Measurements from ENCODE around the gene HOXD9.

The HOXD9 gene

GRCh38 chr2:176110415-176111308 is 11.9 kb upstream of the HOXD9 start:
- no peak for DNase-seq (ENCODE audit: low read depth in 2 of 2, low spot score in 1 of 2)

- no peak for DNase-seq (ENCODE audit: low read depth in 2 of 2, low spot score in 1 of 2)
Observed at GRCh38 chr2:176111309-176111663, 11.2 kb upstream of the HOXD9 start.

GRCh38 chr2:176111846-176112374 is 10.6 kb upstream of the HOXD9 start:
- no peak for DNase-seq (ENCODE audit: low read depth in 2 of 2, low spot score in 1 of 2)

GRCh38 chr2:176112375-176113302 is 9.9 kb upstream of the HOXD9 start:
- no peak for DNase-seq (ENCODE audit: low read depth in 2 of 2, low spot score in 1 of 2)

GRCh38 chr2:176114120-176114929 is 8.2 kb upstream of the HOXD9 start:
- DNase-seq (ENCODE audit: low read depth in 2 of 2, low spot score in 1 of 2) = no peak

GRCh38 chr2:176114930-176115625 is 7.4 kb upstream of the HOXD9 start:
- DNase-seq (ENCODE audit: low read depth in 2 of 2, low spot score in 1 of 2) = no peak

- DNase-seq (ENCODE audit: low read depth in 2 of 2, low spot score in 1 of 2) = no peak
Observed at GRCh38 chr2:176115883-176116813, 6.4 kb upstream of the HOXD9 start, which contains the start of gene HOXD10. Gene HOXD10 (plus strand): TSS chr2:176116778. CDS start chr2:176116834, 56 bp downstream.

- no peak for DNase-seq (ENCODE audit: low read depth in 2 of 2, low spot score in 1 of 2)
Observed at GRCh38 chr2:176117162-176117822, 5.2 kb upstream of the HOXD9 start.

GRCh38 chr2:176117823-176118371 is 4.6 kb upstream of the HOXD9 start:
- no peak for DNase-seq (ENCODE audit: low read depth in 2 of 2, low spot score in 1 of 2)

GRCh38 chr2:176118601-176119339 is 3.7 kb upstream of the HOXD9 start:
- DNase-seq (ENCODE audit: low read depth in 2 of 2, low spot score in 1 of 2) = no peak

- no peak for DNase-seq (ENCODE audit: low read depth in 2 of 2, low spot score in 1 of 2)
Observed at GRCh38 chr2:176120364-176121189, 1.9 kb upstream of the HOXD9 start.

- DNase-seq (ENCODE audit: low read depth in 2 of 2, low spot score in 1 of 2) = no peak
Observed at GRCh38 chr2:176121190-176122051, 1.1 kb upstream of the HOXD9 start.

- DNase-seq (ENCODE audit: low read depth in 2 of 2, low spot score in 1 of 2) = no peak
Observed at GRCh38 chr2:176122052-176122682, 352 bp upstream of the HOXD9 start.

- DNase-seq (ENCODE audit: low read depth in 2 of 2, low spot score in 1 of 2) = no peak
Observed at GRCh38 chr2:176123411-176124109, 1.0 kb downstream of the HOXD9 start.

Measured in stimulated activated CD8-positive, alpha-beta memory T cell treated with anti-CD3 and anti-CD28 coated beads, Interleukin-4, amount 100 ng/mL, for 4 hours (primary cell).